GM23338 (cell line): ENCODE data around the gene HTR4. TPM values are rescaled to one million over a fixed set of nuclear protein-coding genes. Genes with fewer than 3 reads are reported as not detected.

Experiments
- ATAC-seq: fragments of 200-7000 bp; cut with Tn5 transposase; 3 replicates; pipeline ENCODE4 v1.9.1; 2020
- DNase-seq: peaks from one replicate; pipeline ENCODE4 v3.0.0-alpha.2; 2015; ENCODE audit warnings: low spot score
- H2AFZ ChIP-seq: fragments of 200-600 bp; sonication (generic); 2 replicates; pipeline ENCODE4 v1.8.0; 2016; ENCODE audit warnings: antibody characterized with exemption, mild to moderate bottlenecking, moderate library complexity
- H3F3A ChIP-seq: fragments of 200-600 bp; sonication (generic); replicated peaks from 2 replicates; pipeline ENCODE4 v1.8.0; 2017; ENCODE audit warnings: antibody characterized with exemption, mixed run types, low read depth
- H3K27ac ChIP-seq: fragments of 200-600 bp; sonication (generic); 2 replicates; pipeline ENCODE4 v1.6.1; 2016; ENCODE audit warnings: low read depth
- H3K27me3 ChIP-seq: fragments of 200-600 bp; sonication (generic); 2 replicates; pipeline ENCODE4 v1.8.0; 2016; ENCODE audit warnings: mild to moderate bottlenecking, mixed run types, moderate library complexity; ENCODE audit not compliant: insufficient read depth
- H3K36me3 ChIP-seq: fragments of 200-600 bp; sonication (generic); 2 replicates; pipeline ENCODE4 v1.8.0; 2016; ENCODE audit warnings: mild to moderate bottlenecking; ENCODE audit not compliant: insufficient read depth
- H3K4me1 ChIP-seq: fragments of 200-600 bp; sonication (generic); 2 replicates; pipeline ENCODE4 v1.8.0; 2016; ENCODE audit warnings: mild to moderate bottlenecking, moderate library complexity; ENCODE audit not compliant: insufficient read depth
- H3K4me2 ChIP-seq: fragments of 200-600 bp; sonication (generic); 2 replicates; pipeline ENCODE4 v1.7.1; 2017; ENCODE audit warnings: mixed run types
- H3K4me3 ChIP-seq: fragments of 200-600 bp; sonication (generic); 2 replicates; pipeline ENCODE4 v1.6.1; 2016; ENCODE audit warnings: mixed run types
- H3K79me2 ChIP-seq: fragments of 200-600 bp; sonication (generic); replicated peaks from 2 replicates; pipeline ENCODE4 v1.8.0; 2017; ENCODE audit warnings: mild to moderate bottlenecking; ENCODE audit not compliant: insufficient read depth
- H3K9me2 ChIP-seq: fragments of 200-600 bp; sonication (generic); 2 replicates; pipeline ENCODE4 v1.8.0; 2017; ENCODE audit not compliant: insufficient read depth
- H4K20me1 ChIP-seq: fragments of 200-600 bp; sonication (generic); replicated peaks from 2 replicates; pipeline ENCODE4 v1.8.0; 2017; ENCODE audit warnings: mild to moderate bottlenecking; ENCODE audit not compliant: insufficient read depth
- H3K27ac Mint-ChIP-seq: 2 replicates; pipeline ENCODE4 v1.8.0; 2020; ENCODE audit warnings: inconsistent platforms, mild to moderate bottlenecking, moderate library complexity, mixed read lengths
- H3K27me3 Mint-ChIP-seq: 3 replicates; pipeline ENCODE4 v1.8.0; 2022; ENCODE audit warnings: low read depth, mild to moderate bottlenecking, moderate library complexity, mixed read lengths, inconsistent platforms; ENCODE audit not compliant: insufficient read depth, poor library complexity
- H3K36me3 Mint-ChIP-seq: 3 replicates; pipeline ENCODE4 v1.8.0; 2021; ENCODE audit warnings: low read depth, mild to moderate bottlenecking, inconsistent platforms, moderate library complexity, mixed read lengths
- H3K4me1 Mint-ChIP-seq: 3 replicates; pipeline ENCODE4 v1.8.0; 2020; ENCODE audit warnings: mild to moderate bottlenecking, inconsistent platforms, mixed read lengths
- H3K4me3 Mint-ChIP-seq: 3 replicates; pipeline ENCODE4 v1.8.0; 2021; ENCODE audit warnings: moderate library complexity, mild to moderate bottlenecking, inconsistent platforms, mixed read lengths
- H3K9me3 Mint-ChIP-seq: 3 replicates; pipeline ENCODE4 v1.8.0; 2020; ENCODE audit warnings: moderate library complexity, mild to moderate bottlenecking, inconsistent platforms, mixed read lengths
- CREB1 ChIP-seq: fragments of 250-450 bp; sonication (Bioruptor Pico); IDR thresholded peaks from 2 replicates; pipeline ENCODE4 v1.5.0; 2020; ENCODE audit warnings: low read depth, mild to moderate bottlenecking, moderate library complexity
- EZH2 ChIP-seq: fragments of 200-600 bp; sonication (generic); IDR thresholded peaks from one replicate; pipeline ENCODE4 v1.8.0; 2017; ENCODE audit warnings: antibody characterized with exemption, mild to moderate bottlenecking, low read depth; ENCODE audit not compliant: unreplicated experiment
- EZH2phosphoT487 ChIP-seq: fragments of 200-600 bp; sonication (generic); IDR thresholded peaks from one replicate; pipeline ENCODE4 v1.8.1; 2018; ENCODE audit warnings: antibody characterized with exemption; ENCODE audit not compliant: unreplicated experiment
- JUNB ChIP-seq: IDR thresholded peaks from one replicate; pipeline ENCODE4 v1.6.1; 2016; ENCODE audit warnings: antibody characterized with exemption; ENCODE audit not compliant: unreplicated experiment
- NANOG ChIP-seq: IDR thresholded peaks from 2 replicates; pipeline ENCODE4 v1.6.1; 2016; ENCODE audit warnings: antibody characterized with exemption, borderline replicate concordance
- POLR2AphosphoS5 ChIP-seq: IDR thresholded peaks from 2 replicates; pipeline ENCODE4 v1.6.1; 2016; ENCODE audit warnings: antibody characterized with exemption, low read depth
- STAT1 ChIP-seq: IDR thresholded peaks from one replicate; pipeline ENCODE4 v1.6.1; 2016; ENCODE audit warnings: antibody characterized with exemption; ENCODE audit not compliant: unreplicated experiment
- ZNF114 ChIP-seq: fragments of 250-450 bp; sonication (Bioruptor Pico); IDR thresholded peaks from 2 replicates; pipeline ENCODE4 v1.5.0; 2020; ENCODE audit warnings: mild to moderate bottlenecking, moderate library complexity
- ZNF331 ChIP-seq: fragments of 250-450 bp; sonication (Bioruptor Pico); IDR thresholded peaks from 2 replicates; pipeline ENCODE4 v1.5.0; 2020; ENCODE audit warnings: low read depth, mild to moderate bottlenecking, moderate library complexity
- polyA plus RNA-seq: library from polyadenylated mRNA; unstranded; fragments of >200 nt; fragmentation: Nextera tagmentation; extraction: Ambion mirVana; gene quantifications from 2 replicates; pipeline ENCODE4 v1.2.1, GENCODE V29; 2016
- total RNA-seq: library from RNA; depleted of rRNA; stranded (reverse); fragments of >200 nt; shearing (Covaris generic); gene quantifications from 2 replicates; pipeline ENCODE4 v1.2.3, GENCODE V29; 2014
- TF ChIP-seq, protein P1 (sequence below): fragments of 250-450 bp; sonication (Bioruptor Pico); IDR thresholded peaks from 2 replicates; pipeline ENCODE4 v1.5.0; 2020; ENCODE audit warnings: mild to moderate bottlenecking, moderate library complexity
- TF ChIP-seq, protein P2 (sequence below), 2 experiments: fragments of 200-600 bp in 1 of 2; sonication (generic) in 1 of 2; conservative IDR thresholded peaks; 2 replicates each; pipeline versions ENCODE4 v1.5.1 to v1.6.1; 2016 to 2017; ENCODE audit warnings: antibody characterized with exemption in 2 of 2, low read depth in 2 of 2, mild to moderate bottlenecking in 2 of 2, moderate library complexity in 1 of 2
- TF ChIP-seq, protein P3 (sequence below): IDR thresholded peaks from one replicate; pipeline ENCODE4 v1.6.1; 2018; ENCODE audit warnings: antibody characterized with exemption; ENCODE audit not compliant: unreplicated experiment
- TF ChIP-seq, protein P4 (sequence below): IDR thresholded peaks from 2 replicates; pipeline ENCODE4 v1.6.1; 2016; ENCODE audit warnings: antibody characterized with exemption

Gene HTR4
- total and polyA plus RNA-seq, 2 experiments from 2014 or later, result 0.10 TPM; not detected in 1

DNA sequence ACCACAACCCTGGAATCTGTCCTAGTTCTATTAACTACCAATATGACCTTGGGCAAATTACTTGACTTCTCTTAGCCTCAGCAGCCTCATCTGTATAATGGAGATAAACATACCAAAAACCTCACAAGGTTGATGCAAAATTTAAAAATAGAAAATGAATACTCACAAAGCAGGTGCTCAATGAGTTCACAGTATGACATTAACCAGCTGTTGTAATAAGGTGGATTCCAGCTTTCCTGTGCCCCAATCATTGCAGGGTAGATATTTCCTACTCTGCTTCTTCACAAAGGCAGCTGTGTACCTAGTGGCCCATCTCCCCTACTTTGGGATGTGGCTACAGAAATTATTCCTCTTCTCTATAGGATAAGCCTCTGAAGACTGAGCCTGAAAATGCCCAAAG, 8.8 kb downstream of the HTR4 start:
- H3K9me3 Mint-ChIP-seq, result no peaks in the 10 kb centered on the region
- ATAC-seq (no peak), DNase-seq (no peak)
- TF ChIP-seq, protein P1, sequence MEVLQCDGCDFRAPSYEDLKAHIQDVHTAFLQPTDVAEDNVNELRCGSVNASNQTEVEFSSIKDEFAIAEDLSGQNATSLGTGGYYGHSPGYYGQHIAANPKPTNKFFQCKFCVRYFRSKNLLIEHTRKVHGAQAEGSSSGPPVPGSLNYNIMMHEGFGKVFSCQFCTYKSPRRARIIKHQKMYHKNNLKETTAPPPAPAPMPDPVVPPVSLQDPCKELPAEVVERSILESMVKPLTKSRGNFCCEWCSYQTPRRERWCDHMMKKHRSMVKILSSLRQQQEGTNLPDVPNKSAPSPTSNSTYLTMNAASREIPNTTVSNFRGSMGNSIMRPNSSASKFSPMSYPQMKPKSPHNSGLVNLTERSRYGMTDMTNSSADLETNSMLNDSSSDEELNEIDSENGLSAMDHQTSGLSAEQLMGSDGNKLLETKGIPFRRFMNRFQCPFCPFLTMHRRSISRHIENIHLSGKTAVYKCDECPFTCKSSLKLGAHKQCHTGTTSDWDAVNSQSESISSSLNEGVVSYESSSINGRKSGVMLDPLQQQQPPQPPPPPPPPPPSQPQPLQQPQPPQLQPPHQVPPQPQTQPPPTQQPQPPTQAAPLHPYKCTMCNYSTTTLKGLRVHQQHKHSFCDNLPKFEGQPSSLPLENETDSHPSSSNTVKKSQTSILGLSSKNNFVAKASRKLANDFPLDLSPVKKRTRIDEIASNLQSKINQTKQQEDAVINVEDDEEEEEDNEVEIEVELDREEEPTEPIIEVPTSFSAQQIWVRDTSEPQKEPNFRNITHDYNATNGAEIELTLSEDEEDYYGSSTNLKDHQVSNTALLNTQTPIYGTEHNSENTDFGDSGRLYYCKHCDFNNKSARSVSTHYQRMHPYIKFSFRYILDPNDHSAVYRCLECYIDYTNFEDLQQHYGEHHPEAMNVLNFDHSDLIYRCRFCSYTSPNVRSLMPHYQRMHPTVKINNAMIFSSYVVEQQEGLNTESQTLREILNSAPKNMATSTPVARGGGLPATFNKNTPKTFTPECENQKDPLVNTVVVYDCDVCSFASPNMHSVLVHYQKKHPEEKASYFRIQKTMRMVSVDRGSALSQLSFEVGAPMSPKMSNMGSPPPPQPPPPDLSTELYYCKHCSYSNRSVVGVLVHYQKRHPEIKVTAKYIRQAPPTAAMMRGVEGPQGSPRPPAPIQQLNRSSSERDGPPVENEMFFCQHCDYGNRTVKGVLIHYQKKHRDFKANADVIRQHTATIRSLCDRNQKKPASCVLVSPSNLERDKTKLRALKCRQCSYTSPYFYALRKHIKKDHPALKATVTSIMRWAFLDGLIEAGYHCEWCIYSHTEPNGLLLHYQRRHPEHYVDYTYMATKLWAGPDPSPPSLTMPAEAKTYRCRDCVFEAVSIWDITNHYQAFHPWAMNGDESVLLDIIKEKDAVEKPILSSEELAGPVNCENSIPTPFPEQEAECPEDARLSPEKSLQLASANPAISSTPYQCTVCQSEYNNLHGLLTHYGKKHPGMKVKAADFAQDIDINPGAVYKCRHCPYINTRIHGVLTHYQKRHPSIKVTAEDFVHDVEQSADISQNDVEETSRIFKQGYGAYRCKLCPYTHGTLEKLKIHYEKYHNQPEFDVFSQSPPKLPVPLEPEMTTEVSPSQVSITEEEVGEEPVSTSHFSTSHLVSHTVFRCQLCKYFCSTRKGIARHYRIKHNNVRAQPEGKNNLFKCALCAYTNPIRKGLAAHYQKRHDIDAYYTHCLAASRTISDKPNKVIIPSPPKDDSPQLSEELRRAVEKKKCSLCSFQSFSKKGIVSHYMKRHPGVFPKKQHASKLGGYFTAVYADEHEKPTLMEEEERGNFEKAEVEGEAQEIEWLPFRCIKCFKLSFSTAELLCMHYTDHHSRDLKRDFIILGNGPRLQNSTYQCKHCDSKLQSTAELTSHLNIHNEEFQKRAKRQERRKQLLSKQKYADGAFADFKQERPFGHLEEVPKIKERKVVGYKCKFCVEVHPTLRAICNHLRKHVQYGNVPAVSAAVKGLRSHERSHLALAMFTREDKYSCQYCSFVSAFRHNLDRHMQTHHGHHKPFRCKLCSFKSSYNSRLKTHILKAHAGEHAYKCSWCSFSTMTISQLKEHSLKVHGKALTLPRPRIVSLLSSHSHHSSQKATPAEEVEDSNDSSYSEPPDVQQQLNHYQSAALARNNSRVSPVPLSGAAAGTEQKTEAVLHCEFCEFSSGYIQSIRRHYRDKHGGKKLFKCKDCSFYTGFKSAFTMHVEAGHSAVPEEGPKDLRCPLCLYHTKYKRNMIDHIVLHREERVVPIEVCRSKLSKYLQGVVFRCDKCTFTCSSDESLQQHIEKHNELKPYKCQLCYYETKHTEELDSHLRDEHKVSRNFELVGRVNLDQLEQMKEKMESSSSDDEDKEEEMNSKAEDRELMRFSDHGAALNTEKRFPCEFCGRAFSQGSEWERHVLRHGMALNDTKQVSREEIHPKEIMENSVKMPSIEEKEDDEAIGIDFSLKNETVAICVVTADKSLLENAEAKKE (CRISPR knock-in tag), result no peak
- TF ChIP-seq, protein P2, sequence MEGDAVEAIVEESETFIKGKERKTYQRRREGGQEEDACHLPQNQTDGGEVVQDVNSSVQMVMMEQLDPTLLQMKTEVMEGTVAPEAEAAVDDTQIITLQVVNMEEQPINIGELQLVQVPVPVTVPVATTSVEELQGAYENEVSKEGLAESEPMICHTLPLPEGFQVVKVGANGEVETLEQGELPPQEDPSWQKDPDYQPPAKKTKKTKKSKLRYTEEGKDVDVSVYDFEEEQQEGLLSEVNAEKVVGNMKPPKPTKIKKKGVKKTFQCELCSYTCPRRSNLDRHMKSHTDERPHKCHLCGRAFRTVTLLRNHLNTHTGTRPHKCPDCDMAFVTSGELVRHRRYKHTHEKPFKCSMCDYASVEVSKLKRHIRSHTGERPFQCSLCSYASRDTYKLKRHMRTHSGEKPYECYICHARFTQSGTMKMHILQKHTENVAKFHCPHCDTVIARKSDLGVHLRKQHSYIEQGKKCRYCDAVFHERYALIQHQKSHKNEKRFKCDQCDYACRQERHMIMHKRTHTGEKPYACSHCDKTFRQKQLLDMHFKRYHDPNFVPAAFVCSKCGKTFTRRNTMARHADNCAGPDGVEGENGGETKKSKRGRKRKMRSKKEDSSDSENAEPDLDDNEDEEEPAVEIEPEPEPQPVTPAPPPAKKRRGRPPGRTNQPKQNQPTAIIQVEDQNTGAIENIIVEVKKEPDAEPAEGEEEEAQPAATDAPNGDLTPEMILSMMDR (conservative IDR thresholded peaks at IDR 0.05; ENCODE audit: low read depth in 2 of 2), result no peak
- TF ChIP-seq EZH2 (no peak), POLR2AphosphoS5 (no peak), CREB1 (CRISPR knock-in tag) (no peak), EZH2phosphoT487 (no peak), ZNF331 (CRISPR knock-in tag) (no peak), STAT1 (no peak), JUNB (no peak), ZNF114 (CRISPR knock-in tag) (no peak), NANOG (no peak)
- TF ChIP-seq, protein P3, sequence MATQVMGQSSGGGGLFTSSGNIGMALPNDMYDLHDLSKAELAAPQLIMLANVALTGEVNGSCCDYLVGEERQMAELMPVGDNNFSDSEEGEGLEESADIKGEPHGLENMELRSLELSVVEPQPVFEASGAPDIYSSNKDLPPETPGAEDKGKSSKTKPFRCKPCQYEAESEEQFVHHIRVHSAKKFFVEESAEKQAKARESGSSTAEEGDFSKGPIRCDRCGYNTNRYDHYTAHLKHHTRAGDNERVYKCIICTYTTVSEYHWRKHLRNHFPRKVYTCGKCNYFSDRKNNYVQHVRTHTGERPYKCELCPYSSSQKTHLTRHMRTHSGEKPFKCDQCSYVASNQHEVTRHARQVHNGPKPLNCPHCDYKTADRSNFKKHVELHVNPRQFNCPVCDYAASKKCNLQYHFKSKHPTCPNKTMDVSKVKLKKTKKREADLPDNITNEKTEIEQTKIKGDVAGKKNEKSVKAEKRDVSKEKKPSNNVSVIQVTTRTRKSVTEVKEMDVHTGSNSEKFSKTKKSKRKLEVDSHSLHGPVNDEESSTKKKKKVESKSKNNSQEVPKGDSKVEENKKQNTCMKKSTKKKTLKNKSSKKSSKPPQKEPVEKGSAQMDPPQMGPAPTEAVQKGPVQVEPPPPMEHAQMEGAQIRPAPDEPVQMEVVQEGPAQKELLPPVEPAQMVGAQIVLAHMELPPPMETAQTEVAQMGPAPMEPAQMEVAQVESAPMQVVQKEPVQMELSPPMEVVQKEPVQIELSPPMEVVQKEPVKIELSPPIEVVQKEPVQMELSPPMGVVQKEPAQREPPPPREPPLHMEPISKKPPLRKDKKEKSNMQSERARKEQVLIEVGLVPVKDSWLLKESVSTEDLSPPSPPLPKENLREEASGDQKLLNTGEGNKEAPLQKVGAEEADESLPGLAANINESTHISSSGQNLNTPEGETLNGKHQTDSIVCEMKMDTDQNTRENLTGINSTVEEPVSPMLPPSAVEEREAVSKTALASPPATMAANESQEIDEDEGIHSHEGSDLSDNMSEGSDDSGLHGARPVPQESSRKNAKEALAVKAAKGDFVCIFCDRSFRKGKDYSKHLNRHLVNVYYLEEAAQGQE, result no peak
- TF ChIP-seq, protein P4, sequence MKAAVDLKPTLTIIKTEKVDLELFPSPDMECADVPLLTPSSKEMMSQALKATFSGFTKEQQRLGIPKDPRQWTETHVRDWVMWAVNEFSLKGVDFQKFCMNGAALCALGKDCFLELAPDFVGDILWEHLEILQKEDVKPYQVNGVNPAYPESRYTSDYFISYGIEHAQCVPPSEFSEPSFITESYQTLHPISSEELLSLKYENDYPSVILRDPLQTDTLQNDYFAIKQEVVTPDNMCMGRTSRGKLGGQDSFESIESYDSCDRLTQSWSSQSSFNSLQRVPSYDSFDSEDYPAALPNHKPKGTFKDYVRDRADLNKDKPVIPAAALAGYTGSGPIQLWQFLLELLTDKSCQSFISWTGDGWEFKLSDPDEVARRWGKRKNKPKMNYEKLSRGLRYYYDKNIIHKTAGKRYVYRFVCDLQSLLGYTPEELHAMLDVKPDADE, result no peak
- 0 out of 2 replicates have a peak, but pooled peaks cover 5% of the 10 kb centered on the region for H3K9me2 ChIP-seq
- H3K27me3 ChIP-seq, result no peaks in the 10 kb centered on the region
- H3K27me3 Mint-ChIP-seq, result no peaks in the 10 kb centered on the region
- H4K20me1 ChIP-seq, result no peaks in the 10 kb centered on the region
- H3K4me1 Mint-ChIP-seq, result peaks cover 4% of the 10 kb centered on the region; the same call in 2 of the 3 replicates
- no peaks in the 10 kb centered on the region for H3K36me3 Mint-ChIP-seq
- no peak overlapping the region for H2AFZ ChIP-seq
- H3K4me1 ChIP-seq, result no peaks in the 10 kb centered on the region
- no peak overlapping the region for H3K27ac ChIP-seq
- no peaks in the 10 kb centered on the region for H3K79me2 ChIP-seq
- H3K4me2 ChIP-seq, result no peak overlapping the region
- H3K4me3 ChIP-seq, result no peak overlapping the region
- H3K36me3 ChIP-seq, result no peaks in the 10 kb centered on the region
- H3K4me3 Mint-ChIP-seq, result no peak overlapping the region
- H3K27ac Mint-ChIP-seq, result no peak overlapping the region
- no peaks in the 10 kb centered on the region for H3F3A ChIP-seq
